Kidney tubule cell (primary cell): ENCODE measurements around the gene IL9.

Experiments
- DNase-seq: peaks from one replicate; pipeline ENCODE4 v3.0.0-alpha.2; 2018; ENCODE audit warnings: low spot score

The IL9 gene

DNA sequence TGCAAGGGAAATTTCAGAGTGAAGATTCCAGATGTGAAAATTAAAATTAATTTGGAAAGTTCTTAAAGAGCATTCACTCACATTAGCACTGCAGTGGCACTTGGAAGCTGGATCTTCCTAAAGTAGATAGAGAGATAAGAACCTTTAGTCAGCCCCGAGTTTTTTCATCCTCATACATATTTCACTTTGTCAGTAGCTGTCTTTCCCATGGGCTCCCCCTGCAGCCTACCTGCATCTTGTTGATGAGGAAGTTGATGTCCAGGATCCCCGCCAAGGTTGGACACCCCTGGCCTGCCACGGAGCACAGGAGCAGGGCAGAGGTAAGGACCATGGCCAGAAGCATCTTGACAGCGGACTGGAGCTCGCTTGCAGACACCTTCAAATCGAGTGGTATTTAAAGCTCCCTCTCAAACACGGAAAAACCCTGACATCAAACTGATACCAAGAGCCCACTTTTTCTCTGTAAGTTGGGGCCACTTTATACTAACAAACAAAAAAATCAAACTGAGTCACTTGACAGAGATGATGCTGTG lies at the start of gene IL9:
IL9 (minus strand) TSS at position 368 of the 533 bp plus-strand sequence; CDS start at position 343, 25 bp downstream.
- DNase-seq = no peak

DNA sequence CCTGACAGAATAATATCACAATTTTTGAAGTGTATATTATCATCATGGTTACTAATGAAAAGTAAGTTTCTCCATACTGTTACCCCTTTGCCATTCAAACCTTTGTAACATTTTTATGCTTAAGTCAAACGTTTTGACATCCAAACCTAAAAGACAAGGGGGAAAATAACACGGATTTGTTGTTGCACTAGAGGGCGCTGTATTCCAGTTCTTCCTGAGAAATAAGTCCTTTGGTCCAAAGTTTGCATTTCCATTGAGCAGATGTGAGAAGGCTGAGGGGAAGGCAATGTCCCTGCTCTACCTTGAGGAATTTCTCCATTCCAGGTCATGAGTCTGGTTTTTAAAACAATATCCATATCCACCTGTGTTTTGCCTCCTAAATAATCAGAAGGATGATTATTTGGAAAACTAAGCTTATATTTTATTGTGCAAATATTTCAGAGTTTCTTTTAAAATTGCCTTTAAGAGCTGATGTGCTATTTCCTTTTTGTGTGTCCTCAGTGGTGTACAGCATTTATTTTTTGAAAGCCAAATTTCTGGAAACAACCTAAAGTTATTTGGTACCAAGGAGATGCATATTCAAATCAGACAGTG lies 49.4 kb upstream of the IL9 start:
- peak; percentile 80 for DNase-seq

GRCh38 chr5:135944564-135944963 lies 48.9 kb upstream of the IL9 start:
- no peak for DNase-seq

- DNase-seq = no peak
Measured at GRCh38 chr5:135942202-135942771, 46.6 kb upstream of the IL9 start.

GRCh38 chr5:135941711-135942110 lies 46.1 kb upstream of the IL9 start:
- DNase-seq = no peak

DNA sequence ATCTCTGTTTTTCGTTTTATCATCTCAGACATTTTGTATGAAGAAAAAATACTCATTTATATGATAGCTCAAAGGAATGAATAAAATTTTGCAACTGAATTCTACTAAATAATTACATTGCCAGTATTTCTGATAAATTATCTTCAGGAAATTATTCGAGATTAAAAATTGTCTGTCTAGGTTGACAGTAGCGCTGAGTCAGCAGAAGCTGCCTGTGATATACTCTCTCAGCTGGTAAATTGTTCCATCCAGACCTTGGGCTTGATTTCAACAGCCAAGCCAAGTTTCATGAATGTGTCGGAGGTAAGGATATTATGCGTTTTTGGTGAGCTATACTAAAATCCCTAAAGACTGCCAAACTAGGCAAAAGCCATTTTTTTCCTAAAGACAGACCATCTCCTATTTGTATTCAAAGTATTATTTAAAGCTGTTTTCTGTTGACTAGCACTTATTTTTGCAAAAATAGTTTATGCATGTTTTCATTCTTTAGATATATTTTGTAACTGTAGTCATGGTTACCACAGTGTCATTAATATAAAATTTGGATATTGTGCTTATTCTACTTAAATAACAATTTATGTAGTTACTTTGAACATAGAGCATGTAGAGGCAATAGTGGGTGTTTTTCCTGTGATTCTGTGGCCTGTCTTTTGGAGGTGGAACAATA lies 41.7 kb upstream of the IL9 start:
- no peak for DNase-seq

DNA sequence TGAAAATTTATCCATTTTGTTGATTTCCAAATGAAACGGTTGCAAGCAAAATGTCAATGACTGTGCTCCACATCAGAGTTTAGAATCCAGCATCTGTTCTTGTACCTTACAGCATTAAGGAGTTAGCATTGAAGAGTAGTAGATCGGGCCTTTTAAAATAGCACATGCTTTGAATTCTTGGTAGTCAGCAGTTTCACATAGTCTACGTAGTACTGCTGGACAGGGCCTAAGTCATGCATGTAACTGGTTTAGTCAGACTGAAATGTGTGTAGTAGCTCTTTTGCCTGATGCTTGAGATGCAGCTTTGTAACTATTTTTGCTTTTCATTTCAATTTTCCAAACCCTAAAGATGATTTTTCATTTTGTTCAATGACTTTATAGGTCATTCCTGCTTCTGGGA lies 39.3 kb upstream of the IL9 start:
- DNase-seq = peak; percentile 33

DNA sequence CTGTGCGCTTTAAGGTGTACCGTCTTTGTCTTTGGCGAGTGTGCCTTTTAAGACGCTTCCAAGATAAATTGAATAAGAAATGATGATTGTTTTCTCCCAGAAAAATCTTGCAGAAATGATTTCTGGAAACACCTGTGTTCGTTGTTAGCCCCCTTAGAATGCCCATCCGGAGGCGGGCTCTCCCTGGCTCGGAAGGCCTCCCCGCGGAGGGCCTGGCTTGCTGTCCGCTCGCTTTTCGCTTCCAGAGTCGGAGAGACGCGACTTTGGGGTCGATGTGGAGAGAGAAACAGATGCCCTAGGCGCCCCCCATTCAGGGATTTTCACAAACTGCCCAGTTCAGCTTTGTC lies 35.3 kb upstream of the IL9 start:
- no peak for DNase-seq

GRCh38 chr5:135930029-135930948 lies 34.6 kb upstream of the IL9 start:
- peak; percentile 53 for DNase-seq

DNA sequence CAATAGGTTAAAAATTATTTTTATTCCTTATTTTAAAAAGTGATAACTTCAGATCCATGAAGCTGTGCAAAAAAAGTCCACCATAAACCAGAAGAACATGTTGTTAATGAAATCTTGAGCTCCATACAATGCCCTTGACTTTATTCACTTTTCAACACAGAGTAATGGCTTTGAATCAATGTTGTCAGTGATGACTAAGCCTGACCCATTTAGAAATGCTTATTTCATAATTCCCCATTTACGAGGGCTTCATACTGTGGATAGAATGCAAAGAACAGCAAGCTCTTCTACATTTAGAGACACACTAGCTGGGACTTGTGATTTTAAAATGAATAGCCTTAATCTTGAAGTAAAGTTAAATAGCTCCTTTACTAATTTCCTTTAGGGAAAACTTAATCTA lies 25.7 kb upstream of the IL9 start:
- DNase-seq = no peak

GRCh38 chr5:135920199-135920598 lies 24.6 kb upstream of the IL9 start:
- DNase-seq = no peak

DNA sequence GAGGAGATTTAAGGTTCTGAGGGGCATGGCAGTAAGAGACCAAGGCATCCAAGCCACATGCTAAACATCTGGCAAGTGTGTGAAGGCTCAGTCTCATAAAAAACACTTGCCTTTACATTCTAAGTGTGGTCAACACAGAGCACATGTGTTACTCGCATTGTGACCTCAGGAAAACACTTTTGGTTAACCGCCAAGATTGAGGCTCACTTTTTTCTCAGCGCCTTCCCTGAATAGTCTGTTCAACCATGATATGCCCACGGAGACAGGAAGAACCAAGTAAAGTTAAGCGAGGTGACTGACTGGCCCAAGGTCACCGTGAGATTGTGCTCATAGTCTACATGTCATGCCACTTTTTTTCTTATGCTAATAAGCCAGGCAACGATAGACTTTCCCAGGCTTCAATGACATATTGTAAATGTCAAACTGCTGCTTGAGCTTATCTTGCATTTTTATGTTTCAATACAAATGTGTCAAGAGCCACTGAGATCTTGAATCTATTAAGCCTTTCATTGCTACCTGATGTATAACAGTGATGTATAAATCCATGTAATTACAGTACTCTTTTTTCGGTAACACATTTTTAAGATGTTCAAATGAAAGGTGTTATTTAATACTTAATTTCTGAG lies 21.1 kb upstream of the IL9 start:
- no peak for DNase-seq

- DNase-seq = no peak
Measured at GRCh38 chr5:135915466-135916001, 19.9 kb upstream of the IL9 start.

- DNase-seq = no peak
Measured at GRCh38 chr5:135913713-135914626, 18.3 kb upstream of the IL9 start.

- no peak for DNase-seq
Measured at GRCh38 chr5:135905144-135905543, 9.5 kb upstream of the IL9 start.

GRCh38 chr5:135901633-135902032 lies 6.0 kb upstream of the IL9 start:
- no peak for DNase-seq

DNA sequence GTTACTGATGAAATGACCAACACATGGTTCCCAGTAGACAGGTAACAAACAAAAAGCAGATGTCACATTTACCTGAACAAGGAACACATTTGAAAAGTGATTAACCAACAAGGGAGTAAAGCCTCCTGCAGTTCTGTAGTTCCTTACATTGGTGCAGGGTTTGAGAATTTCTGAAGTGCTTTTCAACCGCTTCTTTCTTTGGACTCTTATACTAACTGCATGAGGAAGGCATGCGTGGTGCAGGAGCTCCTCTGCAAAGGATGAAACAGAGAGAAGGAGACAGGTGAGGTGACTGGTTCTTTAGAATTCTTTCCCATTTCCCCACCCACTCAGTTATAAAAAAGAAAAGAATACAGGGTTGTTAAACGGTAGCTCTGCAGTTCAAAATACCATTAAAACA lies 4.6 kb upstream of the IL9 start:
- DNase-seq = no peak

GRCh38 chr5:135898651-135899050 lies 3.0 kb upstream of the IL9 start:
- DNase-seq = no peak

GRCh38 chr5:135894789-135895188 lies 852 bp downstream of the IL9 start:
- no peak for DNase-seq

- no peak for DNase-seq
Measured at GRCh38 chr5:135894276-135894675, 1.4 kb downstream of the IL9 start.

DNA sequence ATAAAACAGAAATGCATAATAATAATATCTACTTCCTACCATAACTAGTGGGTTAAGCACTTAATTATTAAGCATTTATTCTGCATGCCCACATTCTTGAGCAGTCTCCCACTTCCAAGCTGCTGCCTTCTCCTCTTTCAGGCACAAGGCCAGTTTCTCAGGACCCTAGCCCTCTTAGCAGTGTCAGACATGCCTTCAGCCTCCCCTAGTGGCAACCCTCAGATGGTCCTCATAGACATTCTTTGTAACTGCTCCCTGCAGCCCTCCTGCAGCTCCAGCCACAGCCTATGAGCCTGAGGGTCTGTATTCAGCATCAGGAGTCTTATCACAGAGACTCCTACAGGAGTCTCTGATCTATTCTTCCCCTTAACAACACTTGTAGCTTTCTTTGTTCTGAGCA lies 3.9 kb downstream of the IL9 start:
- no peak for DNase-seq
